Dendritic cell treated with granulocyte-macrophage colony-stimulating factor and Interleukin-4, amounts not matched to agents 40 ng/mL and 50 ng/mL, for 4 days (primary cell): ENCODE results near the gene OPN3.

Experiments
- H3K27ac Mint-ChIP-seq: one replicate; pipeline ENCODE4 v1.8.0; 2022; ENCODE audit warnings: mild to moderate bottlenecking, mixed read lengths
- H3K27me3 Mint-ChIP-seq: one replicate; pipeline ENCODE4 v1.8.0; 2022; ENCODE audit warnings: mild to moderate bottlenecking, mixed read lengths
- H3K36me3 Mint-ChIP-seq: one replicate; pipeline ENCODE4 v1.8.0; 2022; ENCODE audit warnings: low read depth, mixed read lengths
- H3K4me1 Mint-ChIP-seq: one replicate; pipeline ENCODE4 v1.8.0; 2022; ENCODE audit warnings: low read depth, mixed read lengths
- H3K4me3 Mint-ChIP-seq: one replicate; pipeline ENCODE4 v1.8.0; 2022; ENCODE audit warnings: mild to moderate bottlenecking, moderate library complexity, mixed read lengths
- H3K9me3 Mint-ChIP-seq: one replicate; pipeline ENCODE4 v1.8.0; 2022; ENCODE audit warnings: mixed read lengths
- intact Hi-C: fragments of 100-400 bp; cut with micrococcal nuclease; formaldehyde crosslinking; loops from one replicate; pipeline ENCODE4 v1.15.0; 2022

Gene OPN3

GRCh38 chr1:241605146-241605805 is 34.9 kb downstream of the OPN3 start:
- Mint-ChIP-seq H3K36me3 (peaks cover 61% of the 10 kb centered on the region), H3K27ac (peak overlapping the region; percentile 20), H3K9me3 (no peaks in the 10 kb centered on the region), H3K4me1 (peaks cover 62% of the 10 kb centered on the region), H3K4me3 (no peak overlapping the region), H3K27me3 (no peaks in the 10 kb centered on the region)
- intact Hi-C loops = no loop called here

- intact Hi-C loops = no loop called here
- Mint-ChIP-seq H3K4me1 (peaks cover 64% of the 10 kb centered on the region), H3K4me3 (no peak overlapping the region), H3K27ac (peak overlapping the region; percentile 77), H3K27me3 (no peaks in the 10 kb centered on the region), H3K9me3 (no peaks in the 10 kb centered on the region), H3K36me3 (peaks cover 57% of the 10 kb centered on the region)
Measured at GRCh38 chr1:241603731-241604245, 36.4 kb downstream of the OPN3 start.

DNA sequence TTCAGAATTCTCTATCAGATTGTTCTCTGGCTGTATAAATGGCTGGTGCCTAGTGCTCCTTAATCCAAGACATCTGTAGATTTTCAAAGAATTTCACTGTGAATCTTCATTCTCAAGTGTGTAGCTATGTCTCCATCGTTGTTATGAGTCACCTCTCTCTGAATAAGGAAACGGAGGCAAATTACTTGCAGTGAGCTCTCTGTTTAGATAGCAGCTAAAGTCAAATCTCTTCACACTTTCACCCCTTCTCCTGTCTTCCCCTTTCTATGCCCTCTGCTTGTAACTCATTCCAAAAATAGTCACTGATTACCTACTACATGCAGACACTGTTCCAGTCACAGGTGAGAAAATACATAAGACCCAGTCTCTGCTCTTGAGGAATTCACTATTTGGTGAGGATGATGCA is 39.7 kb downstream of the OPN3 start:
- peak overlapping the region; percentile 47 for H3K27ac Mint-ChIP-seq
- H3K4me1 Mint-ChIP-seq = peaks cover 51% of the 10 kb centered on the region
- intact Hi-C loops = no loop called here
- no peak overlapping the region for H3K4me3 Mint-ChIP-seq
- H3K9me3 Mint-ChIP-seq = no peaks in the 10 kb centered on the region
- H3K36me3 Mint-ChIP-seq = peaks cover 62% of the 10 kb centered on the region
- no peaks in the 10 kb centered on the region for H3K27me3 Mint-ChIP-seq

DNA sequence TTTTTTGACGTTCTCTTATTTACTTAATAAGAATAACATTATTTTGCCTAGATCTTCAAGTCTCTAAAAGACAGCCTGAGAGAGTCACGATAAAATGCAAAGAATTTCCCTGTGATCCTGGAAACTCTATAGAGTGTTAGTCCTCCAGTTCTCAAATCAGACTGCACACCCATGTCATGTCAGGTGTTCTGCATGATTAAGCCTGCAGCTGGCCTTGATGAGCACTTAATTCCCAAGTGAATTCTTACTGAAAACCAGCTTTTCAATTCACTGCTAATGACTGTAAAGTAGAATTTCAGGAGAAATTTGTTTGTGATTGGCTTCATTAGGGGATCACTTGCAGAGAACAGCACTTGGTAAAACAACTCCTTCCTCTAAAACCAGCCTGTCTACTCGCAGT is 41.9 kb downstream of the OPN3 start:
- intact Hi-C loops = no loop called here
- H3K36me3 Mint-ChIP-seq = peaks cover 71% of the 10 kb centered on the region
- H3K9me3 Mint-ChIP-seq = no peaks in the 10 kb centered on the region
- no peak overlapping the region for H3K27ac Mint-ChIP-seq
- H3K4me1 Mint-ChIP-seq = peaks cover 35% of the 10 kb centered on the region
- no peak overlapping the region for H3K4me3 Mint-ChIP-seq
- no peaks in the 10 kb centered on the region for H3K27me3 Mint-ChIP-seq

- Mint-ChIP-seq H3K27me3 (no peaks in the 10 kb centered on the region), H3K27ac (no peak overlapping the region), H3K9me3 (no peaks in the 10 kb centered on the region), H3K36me3 (peaks cover 71% of the 10 kb centered on the region), H3K4me3 (no peak overlapping the region), H3K4me1 (peaks cover 33% of the 10 kb centered on the region)
- intact Hi-C loops = no loop called here
Measured at GRCh38 chr1:241596633-241597032, 43.5 kb downstream of the OPN3 start.

- Mint-ChIP-seq H3K9me3 (no peaks in the 10 kb centered on the region), H3K27ac (peak overlapping the region; percentile 77), H3K4me3 (no peak overlapping the region), H3K27me3 (no peaks in the 10 kb centered on the region), H3K36me3 (peaks cover 80% of the 10 kb centered on the region), H3K4me1 (peaks cover 49% of the 10 kb centered on the region)
- intact Hi-C loops = no loop called here
Measured at GRCh38 chr1:241593186-241593585, 47.0 kb downstream of the OPN3 start.

DNA sequence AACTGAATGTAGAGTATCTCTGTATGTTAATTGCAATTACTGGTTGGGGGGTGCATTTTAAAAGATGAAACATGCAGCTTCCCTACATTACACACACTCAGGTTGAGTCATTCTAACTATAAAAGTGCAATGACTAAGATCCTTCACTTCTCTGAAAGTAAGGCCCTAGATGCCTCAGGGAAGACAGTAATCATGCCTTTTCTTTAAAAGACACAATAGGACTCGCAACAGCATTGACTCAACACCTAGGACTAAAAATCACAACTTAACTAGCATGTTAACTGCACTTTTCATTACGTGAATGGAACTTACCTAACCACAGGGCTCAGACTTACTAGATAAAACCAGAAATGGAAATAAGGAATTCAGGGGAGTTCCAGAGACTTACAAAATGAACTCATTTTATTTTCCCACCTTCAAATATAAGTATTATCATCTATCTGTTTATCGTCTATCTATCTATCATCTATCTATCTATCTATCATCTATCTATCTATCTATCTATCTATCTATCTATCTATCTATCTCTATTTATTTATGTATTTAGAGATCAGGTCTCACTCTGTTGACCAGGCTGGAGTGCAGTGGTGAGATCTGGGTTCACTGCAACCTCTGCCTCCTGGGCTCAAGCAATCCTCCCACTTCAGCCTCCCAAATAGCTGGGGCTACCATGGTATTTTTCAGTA is 47.8 kb downstream of the OPN3 start:
- intact Hi-C loops = no loop called here
- Mint-ChIP-seq H3K27ac (peak overlapping the region; percentile 77), H3K9me3 (no peaks in the 10 kb centered on the region), H3K27me3 (no peaks in the 10 kb centered on the region), H3K4me1 (peaks cover 49% of the 10 kb centered on the region), H3K36me3 (peaks cover 81% of the 10 kb centered on the region), H3K4me3 (no peak overlapping the region)

- H3K9me3 Mint-ChIP-seq = no peaks in the 10 kb centered on the region
- intact Hi-C loops = no loop called here
- H3K4me3 Mint-ChIP-seq = no peak overlapping the region
- peaks cover 49% of the 10 kb centered on the region for H3K4me1 Mint-ChIP-seq
- H3K36me3 Mint-ChIP-seq = peaks cover 84% of the 10 kb centered on the region
- H3K27me3 Mint-ChIP-seq = no peaks in the 10 kb centered on the region
- peak overlapping the region; percentile 77 for H3K27ac Mint-ChIP-seq
Measured at GRCh38 chr1:241591736-241592135, 48.4 kb downstream of the OPN3 start.

GRCh38 chr1:241591317-241591716 is 48.9 kb downstream of the OPN3 start:
- intact Hi-C loops = no loop called here
- Mint-ChIP-seq H3K9me3 (no peaks in the 10 kb centered on the region), H3K27me3 (no peaks in the 10 kb centered on the region), H3K4me1 (peaks cover 46% of the 10 kb centered on the region), H3K36me3 (peaks cover 84% of the 10 kb centered on the region), H3K27ac (peak overlapping the region; percentile 77), H3K4me3 (no peak overlapping the region)

GRCh38 chr1:241590719-241591118 is 49.5 kb downstream of the OPN3 start:
- H3K9me3 Mint-ChIP-seq = no peaks in the 10 kb centered on the region
- intact Hi-C loops = no loop called here
- H3K27me3 Mint-ChIP-seq = no peaks in the 10 kb centered on the region
- H3K4me3 Mint-ChIP-seq = no peak overlapping the region
- H3K4me1 Mint-ChIP-seq = peaks cover 43% of the 10 kb centered on the region
- peak overlapping the region; percentile 77 for H3K27ac Mint-ChIP-seq
- H3K36me3 Mint-ChIP-seq = peaks cover 81% of the 10 kb centered on the region

GRCh38 chr1:241589521-241589920 is 50.6 kb downstream of the OPN3 start:
- H3K27me3 Mint-ChIP-seq = no peaks in the 10 kb centered on the region
- H3K36me3 Mint-ChIP-seq = peaks cover 72% of the 10 kb centered on the region
- intact Hi-C loops = loop anchor here (5.0 kb wide), 1 partner anchor 37 kb away; no protein-coding TSS in a partner anchor
- no peaks in the 10 kb centered on the region for H3K9me3 Mint-ChIP-seq
- H3K4me3 Mint-ChIP-seq = no peak overlapping the region
- peak overlapping the region; percentile 77 for H3K27ac Mint-ChIP-seq
- H3K4me1 Mint-ChIP-seq = peaks cover 43% of the 10 kb centered on the region

DNA sequence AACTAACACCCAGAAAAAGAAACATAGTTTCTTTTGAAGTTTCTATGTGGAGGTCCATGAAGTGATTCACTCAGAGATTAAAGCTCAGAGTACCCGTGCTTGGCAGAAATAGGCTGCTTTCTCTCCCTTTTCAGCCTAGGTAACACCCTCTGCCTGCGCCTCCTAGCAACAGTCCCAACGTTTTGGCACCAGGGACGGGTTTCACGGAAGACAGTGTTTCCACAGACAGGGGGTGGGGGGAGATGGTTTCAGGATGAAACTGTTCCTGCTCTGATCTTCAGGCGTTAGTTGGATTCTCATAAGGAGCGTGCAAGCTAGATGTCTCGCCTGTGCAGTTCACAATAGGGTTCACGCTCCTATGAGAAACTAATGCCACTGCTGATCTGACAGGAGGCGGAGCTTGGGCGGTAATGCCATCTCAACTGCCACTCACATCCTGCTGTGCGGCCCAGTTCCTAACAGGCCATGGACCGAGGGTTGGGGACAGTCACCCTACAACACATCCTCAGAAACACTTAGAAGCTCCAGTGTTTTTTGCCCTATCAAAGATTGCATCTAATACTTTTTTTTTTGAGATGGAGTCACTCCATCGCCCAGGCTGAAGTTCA is 53.2 kb downstream of the OPN3 start:
- Mint-ChIP-seq H3K27ac (peak overlapping the region; percentile 48), H3K27me3 (no peaks in the 10 kb centered on the region), H3K9me3 (no peaks in the 10 kb centered on the region), H3K4me3 (no peak overlapping the region), H3K36me3 (peaks cover 67% of the 10 kb centered on the region), H3K4me1 (peaks cover 33% of the 10 kb centered on the region)
- intact Hi-C loops = loop anchor here (5.0 kb wide), 1 partner anchor 35 kb away; no protein-coding TSS in a partner anchor

GRCh38 chr1:241582921-241583321 is 57.2 kb downstream of the OPN3 start:
- no peak overlapping the region for H3K4me3 Mint-ChIP-seq
- H3K9me3 Mint-ChIP-seq = peaks cover 10% of the 10 kb centered on the region
- intact Hi-C loops = no loop called here
- H3K27me3 Mint-ChIP-seq = no peaks in the 10 kb centered on the region
- H3K36me3 Mint-ChIP-seq = peaks cover 73% of the 10 kb centered on the region
- H3K4me1 Mint-ChIP-seq = peaks cover 33% of the 10 kb centered on the region
- peak overlapping the region; percentile 46 for H3K27ac Mint-ChIP-seq

DNA sequence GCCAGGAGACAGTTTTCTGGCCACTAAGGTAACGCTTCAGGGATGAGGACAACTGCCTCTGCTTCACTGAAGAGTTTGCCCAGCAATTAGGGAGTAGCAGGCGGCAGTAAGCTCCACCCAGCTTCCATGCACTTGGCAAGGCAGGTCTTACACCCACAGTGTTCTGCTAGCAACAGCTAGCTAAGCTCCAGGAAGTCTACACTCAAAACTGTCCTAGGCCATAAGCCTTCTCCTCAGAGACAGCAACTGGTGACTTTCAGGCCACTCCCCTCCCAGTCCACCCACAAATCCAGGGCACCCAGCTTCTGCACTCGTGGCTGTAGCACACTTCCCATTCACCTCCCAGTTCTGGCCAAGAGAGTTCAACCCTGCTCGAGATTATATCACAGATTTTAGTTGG is 60.7 kb downstream of the OPN3 start:
- Mint-ChIP-seq H3K4me1 (peaks cover 34% of the 10 kb centered on the region), H3K4me3 (no peak overlapping the region), H3K36me3 (peaks cover 90% of the 10 kb centered on the region), H3K27me3 (no peaks in the 10 kb centered on the region), H3K9me3 (peaks cover 45% of the 10 kb centered on the region), H3K27ac (peak overlapping the region; percentile 92)
- intact Hi-C loops = no loop called here
